Lung (tissue), 12 donors: ENCODE measurements around the gene DNAH7. TPM values are rescaled to one million over a fixed set of nuclear protein-coding genes. Genes with fewer than 3 reads are reported as not detected.

Experiments
- ATAC-seq: fragments of 200-7000 bp; cut with Tn5 transposase; one replicate; pipeline ENCODE4 v1.9.1; 2020; ENCODE audit warnings: moderate number of reproducible peaks; ENCODE audit not compliant: insufficient read depth, low FRiP score
- DNase-seq, 3 donors: peaks; one replicate each; pipeline ENCODE4 v3.0.0-alpha.2; 2013 to 2017
- H3K27ac ChIP-seq, 2 donors: one replicate each; pipeline ENCODE4 v1.5.1; 2013; ENCODE audit warnings: mild to moderate bottlenecking in 2 of 2, moderate library complexity in 2 of 2, control low read depth in 1 of 2, inconsistent platforms in 1 of 2, low read depth in 1 of 2, low read length in 1 of 2
- H3K27me3 ChIP-seq, 3 donors: one replicate each; pipeline ENCODE4 v1.5.1; 2013; ENCODE audit warnings: low read length in 2 of 3; ENCODE audit not compliant: control insufficient read depth in 3 of 3, insufficient read depth in 3 of 3
- H3K36me3 ChIP-seq, 4 donors: one replicate each; pipeline ENCODE4 v1.5.1; 2013; ENCODE audit warnings: low read length in 4 of 4, mild to moderate bottlenecking in 1 of 4, moderate library complexity in 1 of 4; ENCODE audit not compliant: control insufficient read depth in 4 of 4, insufficient read depth in 4 of 4
- H3K4me1 ChIP-seq, 5 donors: one replicate each; pipeline ENCODE4 v1.5.1; 2013; ENCODE audit warnings: low read length in 5 of 5, mild to moderate bottlenecking in 2 of 5, moderate library complexity in 1 of 5; ENCODE audit not compliant: control insufficient read depth in 5 of 5, insufficient read depth in 5 of 5
- H3K4me3 ChIP-seq: one replicate; pipeline ENCODE4 v1.5.1; 2013; ENCODE audit warnings: mild to moderate bottlenecking, control low read depth, moderate library complexity
- H3K9ac ChIP-seq, 2 donors: one replicate each; pipeline ENCODE4 v1.5.1; 2013; ENCODE audit warnings: low read length in 2 of 2, control low read depth in 1 of 2; ENCODE audit not compliant: insufficient read depth in 1 of 2
- H3K9me3 ChIP-seq, 4 donors: one replicate each; pipeline ENCODE4 v1.5.1; 2013; ENCODE audit warnings: low read length in 3 of 4, mild to moderate bottlenecking in 1 of 4, moderate library complexity in 1 of 4; ENCODE audit not compliant: control insufficient read depth in 4 of 4, insufficient read depth in 3 of 4
- CTCF ChIP-seq: IDR thresholded peaks from 2 replicates; pipeline ENCODE4 v1.5.1; 2012; ENCODE audit warnings: mild to moderate bottlenecking; ENCODE audit errors: control extremely low read depth, extremely low read depth
- WGBS, 2 donors: extraction: QIAGEN DNeasy Blood & Tissue Kit; methylation state at CpG; one replicate each; pipeline ENCODE4 v1.1.7; 2013; 5-methylcytosine and 5-hydroxymethylcytosine counted together
- polyA plus RNA-seq, 2 donors: library from polyadenylated mRNA; stranded (reverse); fragments of 200-250 nt; gene quantifications; one replicate each; pipeline ENCODE4 v1.2.1, GENCODE V29; 2013
- total RNA-seq, 2 donors: library from RNA; depleted of rRNA in 1 of 2; stranded (reverse); fragments of >200 nt in 1 of 2; gene quantifications; one replicate each; pipeline ENCODE4 v1.2.1, GENCODE V29; 2014 to 2021
- donor health status: control.
- donor health status: control.
- donor health status: Bipolar disorder and iron deficiency.
- donor health status: healthy.
- donor health status: DM: yes; HTN: yes; CAD: no.

Gene DNAH7
- total and polyA plus RNA-seq, 4 donors, result 1.9 to 32.9 (median 11.3) TPM

- TF ChIP-seq CTCF, result no peak
- 89 to 91% methylated on average over 2 of the region's 2 CpGs for WGBS, 2 donors
- no peak overlapping the region for H3K9ac ChIP-seq
- H3K27me3 ChIP-seq, result no peaks in the 10 kb centered on the region
- no peak overlapping the region for H3K4me3 ChIP-seq
- H3K9me3 ChIP-seq, result no peaks in the 10 kb centered on the region
- H3K4me1 ChIP-seq, result peaks cover 0 to 10% (median 0%) of the 10 kb centered on the region in 5 donors
- ATAC-seq (no peak), DNase-seq (peak in 2 of 3 donors; percentile 62 to 77)
- H3K27ac ChIP-seq, result no peak overlapping the region
- no peaks in the 10 kb centered on the region for H3K36me3 ChIP-seq
Observed at GRCh38 chr2:195857132-195857531, 211.5 kb downstream of the DNAH7 start.

GRCh38 chr2:195850764-195851163 is 217.9 kb downstream of the DNAH7 start:
- no peak for DNase-seq

GRCh38 chr2:195848119-195848899 is 220.3 kb downstream of the DNAH7 start:
- Histone ChIP-seq H3K9ac (no peak overlapping the region), H3K27ac (no peak overlapping the region), H3K27me3 (no peaks in the 10 kb centered on the region), H3K36me3 (no peaks in the 10 kb centered on the region), H3K4me3 (no peak overlapping the region), H3K9me3 (no peaks in the 10 kb centered on the region), H3K4me1 (peaks cover 0 to 6% (median 0%) of the 10 kb centered on the region in 5 donors)
- no peak for DNase-seq
- WGBS, 2 donors, result 94 to 98% methylated on average over 4 of the region's 4 CpGs
- no peak for ATAC-seq
- no peak for TF ChIP-seq CTCF

More at GRCh38 chr2:195850764-195851163, 217.9 kb downstream of the DNAH7 start:
- Histone ChIP-seq H3K27ac (no peak overlapping the region), H3K9me3 (no peaks in the 10 kb centered on the region), H3K4me1 (peaks cover 0 to 6% (median 0%) of the 10 kb centered on the region in 5 donors), H3K27me3 (no peaks in the 10 kb centered on the region), H3K9ac (no peak overlapping the region), H3K4me3 (no peak overlapping the region), H3K36me3 (no peaks in the 10 kb centered on the region)
- ATAC-seq, result no peak
- no peak for TF ChIP-seq CTCF
- 61 to 69% methylated on average over 3 of the region's 3 CpGs for WGBS, 2 donors
